GM12875 (cell line): Measurements from ENCODE around the gene SPDYE4.
A peak's percentile ranks its signal among the peaks of the same experiment; 100 is the strongest.

Experiments used
- H3K4me3 ChIP-seq: one replicate; pipeline ENCODE4 v1.5.1; 2011; ENCODE audit warnings: low read depth, low read length, control low read depth
- CTCF ChIP-seq: IDR thresholded peaks from 2 replicates; pipeline ENCODE4 v1.5.1; 2011; ENCODE audit warnings: low read depth, mild to moderate bottlenecking, control low read depth, inconsistent platforms, low read length, moderate library complexity, borderline replicate concordance; ENCODE audit not compliant: insufficient read depth

The SPDYE4 gene

GRCh38 chr17:8792646-8793045 is 34.3 kb upstream of the SPDYE4 start:
- no peak overlapping the region for H3K4me3 ChIP-seq
- no peak for TF ChIP-seq CTCF

DNA sequence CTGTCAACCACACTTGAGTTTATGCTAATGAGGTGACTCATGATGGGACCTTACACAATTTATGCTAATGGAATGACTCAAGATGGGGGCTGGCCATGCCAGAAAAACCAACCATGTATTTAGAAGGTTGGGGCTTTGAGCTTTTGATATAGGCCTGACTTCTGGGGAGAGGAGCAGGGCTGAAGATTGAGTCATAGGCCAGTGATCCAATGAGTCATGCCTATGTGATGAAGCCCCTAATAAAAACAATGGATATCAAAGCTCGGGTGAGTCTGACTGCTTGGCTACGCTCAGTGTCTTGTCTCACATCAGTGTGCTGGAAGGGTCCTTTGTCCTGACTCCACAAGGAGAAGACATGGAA is 33.5 kb upstream of the SPDYE4 start:
- TF ChIP-seq CTCF = no peak

GRCh38 chr17:8791248-8791909 is 33.0 kb upstream of the SPDYE4 start:
- H3K4me3 ChIP-seq = no peak overlapping the region

More for the DNA sequence above, 33.5 kb upstream of the SPDYE4 start:
- no peak overlapping the region for H3K4me3 ChIP-seq

GRCh38 chr17:8789743-8790142 is 31.4 kb upstream of the SPDYE4 start:
- no peak for TF ChIP-seq CTCF
- no peak overlapping the region for H3K4me3 ChIP-seq

More at GRCh38 chr17:8791248-8791909, 33.0 kb upstream of the SPDYE4 start:
- no peak for TF ChIP-seq CTCF

- TF ChIP-seq CTCF = no peak
- no peak overlapping the region for H3K4me3 ChIP-seq
These were observed 30.7 kb upstream of the SPDYE4 start for GRCh38 chr17:8788998-8789397.

DNA sequence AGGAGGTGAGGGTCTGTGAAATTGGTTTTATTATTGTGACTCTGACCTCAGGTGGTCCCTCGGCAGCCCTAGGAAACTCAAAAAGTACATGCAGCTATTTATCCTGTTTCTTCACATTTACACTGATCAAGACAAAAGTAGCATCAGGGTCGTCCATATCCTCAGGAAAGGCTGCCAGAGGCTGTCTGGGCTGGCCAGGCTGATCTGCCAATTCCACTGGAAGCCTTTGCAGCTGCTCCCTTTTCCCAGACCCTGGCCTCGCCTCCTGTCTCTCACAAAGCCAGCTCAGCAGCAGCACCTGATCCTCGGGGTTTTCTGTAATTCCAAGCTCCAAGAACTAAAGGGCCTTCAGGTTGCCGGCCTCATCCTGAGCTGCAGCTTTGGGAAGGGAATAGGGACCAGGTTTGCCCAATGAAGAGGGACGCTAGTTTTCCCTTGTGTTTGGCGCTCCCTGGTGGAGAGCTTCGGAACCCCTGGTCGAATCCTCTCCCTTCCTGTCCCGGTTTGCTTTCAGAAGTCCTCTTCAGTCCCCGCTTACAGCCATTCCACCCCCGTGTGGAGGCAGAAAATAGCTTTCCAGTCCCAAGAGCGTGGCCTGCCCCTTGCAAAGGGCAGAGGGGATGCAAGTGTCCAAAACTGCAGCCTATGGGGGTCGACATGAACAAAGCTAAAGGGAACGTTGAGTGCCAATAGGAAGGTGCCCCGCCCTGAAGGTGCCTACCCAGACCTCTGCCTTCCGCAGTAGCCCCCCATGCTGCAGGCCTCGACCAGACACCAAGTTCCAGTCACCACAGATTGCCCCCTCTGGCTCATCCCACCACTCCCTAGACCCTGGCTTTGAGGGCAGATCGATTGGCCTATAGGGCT is 27.4 kb upstream of the SPDYE4 start:
- no peak overlapping the region for H3K4me3 ChIP-seq
- peak; percentile 86 for TF ChIP-seq CTCF

GRCh38 chr17:8782176-8782575 is 23.8 kb upstream of the SPDYE4 start:
- no peak for TF ChIP-seq CTCF
- no peak overlapping the region for H3K4me3 ChIP-seq
